ENCODE results near the gene CLCN6. TPM values are rescaled to one million over a fixed set of nuclear protein-coding genes. Genes with fewer than 3 reads are reported as not detected.

Gene CLCN6
- total and polyA plus RNA-seq, 4 donors: 5.0 to 9.0 (median 6.5) TPM

DNA sequence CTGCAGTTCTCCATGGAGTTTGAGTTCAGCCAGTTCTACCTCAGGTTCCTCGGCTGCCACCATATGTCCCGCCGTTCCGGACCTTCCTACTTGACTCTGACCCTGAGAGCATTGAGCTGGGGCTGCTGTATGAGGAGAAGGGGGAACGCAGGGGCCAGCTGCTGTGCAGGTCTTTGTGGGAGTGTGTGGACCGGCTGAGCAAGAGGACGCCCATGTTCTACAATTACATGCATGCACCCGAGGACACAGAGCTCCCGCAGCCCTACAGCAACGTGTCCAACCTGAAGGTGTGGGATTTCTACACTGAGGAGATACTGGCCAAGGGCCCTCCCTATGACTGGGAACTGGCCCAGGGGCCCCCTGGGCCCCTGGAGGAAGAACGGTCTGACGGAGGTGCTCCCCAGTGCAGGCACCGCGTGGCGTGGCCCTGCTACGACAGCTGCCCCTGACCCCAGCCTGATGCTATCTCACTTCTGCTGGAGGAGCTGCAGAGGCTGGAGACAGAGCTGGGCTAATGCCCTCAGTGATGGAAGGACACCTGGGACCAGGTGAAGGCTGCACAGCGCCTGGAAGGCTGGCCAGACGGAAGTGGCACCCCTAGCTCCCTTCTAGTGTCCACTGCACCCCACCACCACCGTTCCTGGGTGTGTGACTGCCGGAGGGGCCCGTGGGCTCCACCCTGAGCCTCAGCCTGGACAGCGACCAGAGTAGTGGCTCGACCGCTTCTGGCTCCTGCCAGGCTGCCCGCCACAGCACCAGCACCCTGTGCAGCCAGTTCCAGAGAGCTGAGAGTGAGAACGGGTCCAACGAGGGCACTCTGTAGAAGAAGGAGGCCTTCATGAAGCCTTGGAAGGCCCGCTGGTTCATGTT, 73.6 kb downstream of the CLCN6 start:
- Histone ChIP-seq H3K9ac (ENCODE audit: low read depth in 1 of 2, low read length in 2 of 2) (no peak overlapping the region), H3K4me3 (ENCODE audit: low read depth in 1 of 3, low read length in 3 of 3) (no peak overlapping the region), H3K9me3 (ENCODE audit: control insufficient read depth in 4 of 4, low read length in 3 of 4) (no peaks in the 10 kb centered on the region), H3K27ac (ENCODE audit: low read depth in 1 of 2, low read length in 2 of 2) (no peak overlapping the region), H3K4me1 (ENCODE audit: control insufficient read depth in 4 of 4, insufficient read depth in 4 of 4, low read length in 3 of 4) (peaks cover 0 to 3% (median 0%) of the 10 kb centered on the region in 4 donors), H3K36me3 (ENCODE audit: control insufficient read depth in 4 of 4, insufficient read depth in 3 of 4, low read depth in 1 of 4, low read length in 3 of 4) (no peaks in the 10 kb centered on the region), H3K27me3 (ENCODE audit: control insufficient read depth in 4 of 4, insufficient read depth in 4 of 4, low read length in 3 of 4) (no peaks in the 10 kb centered on the region)
- 90% methylated on average over 28 of the region's 28 CpGs for WGBS
- TF ChIP-seq TAF1 (conservative IDR thresholded peaks at IDR 0.05): no peak
- no peak for TF ChIP-seq SP1 (IDR thresholded peaks at IDR 0.05)
- no peak for TF ChIP-seq FOXA2 (IDR thresholded peaks at IDR 0.05)
- TF ChIP-seq, protein P1, sequence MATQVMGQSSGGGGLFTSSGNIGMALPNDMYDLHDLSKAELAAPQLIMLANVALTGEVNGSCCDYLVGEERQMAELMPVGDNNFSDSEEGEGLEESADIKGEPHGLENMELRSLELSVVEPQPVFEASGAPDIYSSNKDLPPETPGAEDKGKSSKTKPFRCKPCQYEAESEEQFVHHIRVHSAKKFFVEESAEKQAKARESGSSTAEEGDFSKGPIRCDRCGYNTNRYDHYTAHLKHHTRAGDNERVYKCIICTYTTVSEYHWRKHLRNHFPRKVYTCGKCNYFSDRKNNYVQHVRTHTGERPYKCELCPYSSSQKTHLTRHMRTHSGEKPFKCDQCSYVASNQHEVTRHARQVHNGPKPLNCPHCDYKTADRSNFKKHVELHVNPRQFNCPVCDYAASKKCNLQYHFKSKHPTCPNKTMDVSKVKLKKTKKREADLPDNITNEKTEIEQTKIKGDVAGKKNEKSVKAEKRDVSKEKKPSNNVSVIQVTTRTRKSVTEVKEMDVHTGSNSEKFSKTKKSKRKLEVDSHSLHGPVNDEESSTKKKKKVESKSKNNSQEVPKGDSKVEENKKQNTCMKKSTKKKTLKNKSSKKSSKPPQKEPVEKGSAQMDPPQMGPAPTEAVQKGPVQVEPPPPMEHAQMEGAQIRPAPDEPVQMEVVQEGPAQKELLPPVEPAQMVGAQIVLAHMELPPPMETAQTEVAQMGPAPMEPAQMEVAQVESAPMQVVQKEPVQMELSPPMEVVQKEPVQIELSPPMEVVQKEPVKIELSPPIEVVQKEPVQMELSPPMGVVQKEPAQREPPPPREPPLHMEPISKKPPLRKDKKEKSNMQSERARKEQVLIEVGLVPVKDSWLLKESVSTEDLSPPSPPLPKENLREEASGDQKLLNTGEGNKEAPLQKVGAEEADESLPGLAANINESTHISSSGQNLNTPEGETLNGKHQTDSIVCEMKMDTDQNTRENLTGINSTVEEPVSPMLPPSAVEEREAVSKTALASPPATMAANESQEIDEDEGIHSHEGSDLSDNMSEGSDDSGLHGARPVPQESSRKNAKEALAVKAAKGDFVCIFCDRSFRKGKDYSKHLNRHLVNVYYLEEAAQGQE (IDR thresholded peaks at IDR 0.05): no peak
- TF ChIP-seq FOXA1 (IDR thresholded peaks at IDR 0.05): no peak
- TF ChIP-seq, protein P2, sequence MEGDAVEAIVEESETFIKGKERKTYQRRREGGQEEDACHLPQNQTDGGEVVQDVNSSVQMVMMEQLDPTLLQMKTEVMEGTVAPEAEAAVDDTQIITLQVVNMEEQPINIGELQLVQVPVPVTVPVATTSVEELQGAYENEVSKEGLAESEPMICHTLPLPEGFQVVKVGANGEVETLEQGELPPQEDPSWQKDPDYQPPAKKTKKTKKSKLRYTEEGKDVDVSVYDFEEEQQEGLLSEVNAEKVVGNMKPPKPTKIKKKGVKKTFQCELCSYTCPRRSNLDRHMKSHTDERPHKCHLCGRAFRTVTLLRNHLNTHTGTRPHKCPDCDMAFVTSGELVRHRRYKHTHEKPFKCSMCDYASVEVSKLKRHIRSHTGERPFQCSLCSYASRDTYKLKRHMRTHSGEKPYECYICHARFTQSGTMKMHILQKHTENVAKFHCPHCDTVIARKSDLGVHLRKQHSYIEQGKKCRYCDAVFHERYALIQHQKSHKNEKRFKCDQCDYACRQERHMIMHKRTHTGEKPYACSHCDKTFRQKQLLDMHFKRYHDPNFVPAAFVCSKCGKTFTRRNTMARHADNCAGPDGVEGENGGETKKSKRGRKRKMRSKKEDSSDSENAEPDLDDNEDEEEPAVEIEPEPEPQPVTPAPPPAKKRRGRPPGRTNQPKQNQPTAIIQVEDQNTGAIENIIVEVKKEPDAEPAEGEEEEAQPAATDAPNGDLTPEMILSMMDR (IDR thresholded peaks at IDR 0.05; ENCODE audit: low read depth, low read length, missing input control): no peak
- no peak for TF ChIP-seq HNF4A (conservative IDR thresholded peaks at IDR 0.05)
- no peak for TF ChIP-seq YY1 (IDR thresholded peaks at IDR 0.05)
- no peak for TF ChIP-seq GABPA (IDR thresholded peaks at IDR 0.05 in 1 of 2, conservative IDR thresholded peaks at IDR 0.05 in 1 of 2)
- no peak for TF ChIP-seq RAD21 (IDR thresholded peaks at IDR 0.05)
- TF ChIP-seq ZBTB33 (IDR thresholded peaks at IDR 0.05): no peak
- TF ChIP-seq ATF3 (IDR thresholded peaks at IDR 0.05): no peak
- no peak for TF ChIP-seq HNF4G (IDR thresholded peaks at IDR 0.05)
- DNase-seq (ENCODE audit: low spot score): no peak

DNA sequence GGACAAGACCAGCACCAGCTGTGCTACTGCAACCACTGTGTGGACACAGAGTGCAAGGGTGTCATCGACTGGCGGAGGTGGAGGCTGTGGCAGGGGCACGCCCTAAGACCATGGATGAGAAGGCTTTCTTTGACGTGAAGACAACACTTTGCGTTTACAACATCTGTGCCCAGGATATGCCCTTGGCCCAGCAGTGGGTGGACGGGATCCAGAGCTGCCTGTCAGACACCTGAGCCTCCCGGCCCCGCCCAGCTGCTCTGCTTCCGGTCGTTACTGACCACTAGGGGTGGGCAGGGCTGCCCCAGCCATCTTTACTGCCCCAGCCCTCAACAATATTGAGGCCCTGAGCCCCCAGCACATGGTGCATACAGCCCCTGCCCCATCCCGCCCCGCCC, 74.2 kb downstream of the CLCN6 start:
- no peak for DNase-seq (ENCODE audit: low spot score)
- TF ChIP-seq FOXA1 (IDR thresholded peaks at IDR 0.05) (no peak), NR2F2 (IDR thresholded peaks at IDR 0.05) (no peak), YY1 (IDR thresholded peaks at IDR 0.05) (no peak), FOXA2 (IDR thresholded peaks at IDR 0.05) (no peak), ATF3 (IDR thresholded peaks at IDR 0.05) (no peak), RAD21 (IDR thresholded peaks at IDR 0.05) (no peak), SP1 (IDR thresholded peaks at IDR 0.05) (no peak), EGR1 (IDR thresholded peaks at IDR 0.05; ENCODE audit: low read depth in 2 of 2) (no peak), HNF4G (IDR thresholded peaks at IDR 0.05) (no peak)
- no peaks in the 10 kb centered on the region for H3K9me3 ChIP-seq (ENCODE audit: control insufficient read depth in 4 of 4, low read length in 3 of 4)
- H3K4me3 ChIP-seq (ENCODE audit: low read depth in 1 of 3, low read length in 3 of 3): no peak overlapping the region
- no peak overlapping the region for H3K27ac ChIP-seq (ENCODE audit: low read depth in 1 of 2, low read length in 2 of 2)
- no peaks in the 10 kb centered on the region for H3K27me3 ChIP-seq (ENCODE audit: control insufficient read depth in 4 of 4, insufficient read depth in 4 of 4, low read length in 3 of 4)
- WGBS: 75% methylated on average over 12 of the region's 12 CpGs
- peaks cover 0 to 3% (median 0%) of the 10 kb centered on the region in 4 donors for H3K4me1 ChIP-seq (ENCODE audit: control insufficient read depth in 4 of 4, insufficient read depth in 4 of 4, low read length in 3 of 4)
- no peak overlapping the region for H3K9ac ChIP-seq (ENCODE audit: low read depth in 1 of 2, low read length in 2 of 2)
- H3K36me3 ChIP-seq (ENCODE audit: control insufficient read depth in 4 of 4, insufficient read depth in 3 of 4, low read depth in 1 of 4, low read length in 3 of 4): no peaks in the 10 kb centered on the region

Measured in liver (tissue), 9 donors.